GM21737 (cell line): ENCODE measurements around the gene UBASH3B.

ENCODE experiments used
- ATAC-seq: cut with Tn5 transposase; IDR thresholded peaks from one replicate; pipeline ENCODE4 v1.9.1; 2021; ENCODE audit warnings: mild to moderate bottlenecking, moderate library complexity; ENCODE audit not compliant: unreplicated experiment

The UBASH3B gene

GRCh38 chr11:122673701-122674100 is 18.2 kb downstream of the UBASH3B start:
- no peak for ATAC-seq

- ATAC-seq: no peak
These were observed 21.1 kb downstream of the UBASH3B start for GRCh38 chr11:122676638-122677037.

- no peak for ATAC-seq
These were observed 21.7 kb downstream of the UBASH3B start for GRCh38 chr11:122677256-122677655.

DNA sequence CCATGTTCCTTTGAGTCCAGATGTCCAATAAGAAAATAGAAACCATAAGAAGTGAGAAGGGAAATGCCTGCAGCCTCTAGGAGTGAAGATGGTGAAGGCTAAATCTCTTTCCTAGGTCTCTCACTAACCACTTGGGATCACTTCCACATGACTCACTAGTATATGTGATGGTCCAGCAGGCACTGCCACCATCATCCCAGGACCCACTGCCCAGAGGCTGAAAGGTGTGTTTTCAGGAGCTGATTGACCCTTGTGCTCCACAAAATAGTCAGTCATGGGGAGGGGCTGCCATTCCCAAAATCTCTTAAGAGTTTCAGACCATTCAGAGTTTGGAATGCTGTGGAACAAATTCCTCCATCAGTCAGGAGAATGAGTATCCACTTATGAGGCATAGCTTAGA is 22.9 kb downstream of the UBASH3B start:
- no peak for ATAC-seq

GRCh38 chr11:122679466-122679865 is 23.9 kb downstream of the UBASH3B start:
- ATAC-seq: no peak

DNA sequence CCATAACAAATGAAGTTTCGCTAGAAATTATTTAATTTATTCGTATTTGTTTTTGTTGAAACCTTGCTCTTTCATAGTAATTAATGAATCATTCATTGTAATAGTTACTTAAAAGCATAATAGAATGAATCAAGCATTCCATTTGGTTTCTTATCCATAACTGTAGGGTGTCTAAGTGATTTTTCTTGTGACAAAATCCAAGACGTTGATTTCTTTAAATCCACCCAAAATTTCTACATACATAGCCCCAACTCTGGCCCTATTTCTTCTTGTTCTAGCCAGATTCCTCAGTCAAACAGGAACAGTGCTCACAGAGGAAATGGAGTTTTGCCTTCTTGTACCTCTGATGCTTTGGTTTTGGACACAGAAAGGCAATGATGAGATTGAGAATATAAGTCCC is 25.5 kb downstream of the UBASH3B start:
- no peak for ATAC-seq

DNA sequence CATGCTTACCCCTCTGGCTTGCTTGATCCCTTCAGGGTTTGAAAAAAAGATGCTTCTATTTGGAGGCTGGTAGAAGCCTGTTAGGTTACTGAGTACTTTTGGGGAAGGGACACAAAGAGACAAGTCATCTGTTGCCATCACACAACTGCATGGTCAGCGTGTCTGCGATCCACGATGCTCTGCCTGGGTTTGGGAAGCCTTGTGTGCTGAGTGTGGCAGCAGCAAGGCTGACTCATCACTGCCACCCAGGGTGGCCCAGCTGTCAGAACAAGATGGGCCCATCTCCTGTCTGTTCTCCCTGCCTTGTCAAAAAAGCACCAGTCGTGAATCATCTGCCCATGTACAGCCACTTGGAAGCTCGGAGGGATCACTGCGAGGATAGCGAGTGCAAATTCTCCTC is 26.2 kb downstream of the UBASH3B start:
- no peak for ATAC-seq

GRCh38 chr11:122682464-122682863 is 26.9 kb downstream of the UBASH3B start:
- no peak for ATAC-seq

- no peak for ATAC-seq
These were observed 29.5 kb downstream of the UBASH3B start for GRCh38 chr11:122685041-122685440.

GRCh38 chr11:122686111-122686510 is 30.6 kb downstream of the UBASH3B start:
- ATAC-seq: no peak

- no peak for ATAC-seq
These were observed 34.9 kb downstream of the UBASH3B start for GRCh38 chr11:122690384-122690783.

DNA sequence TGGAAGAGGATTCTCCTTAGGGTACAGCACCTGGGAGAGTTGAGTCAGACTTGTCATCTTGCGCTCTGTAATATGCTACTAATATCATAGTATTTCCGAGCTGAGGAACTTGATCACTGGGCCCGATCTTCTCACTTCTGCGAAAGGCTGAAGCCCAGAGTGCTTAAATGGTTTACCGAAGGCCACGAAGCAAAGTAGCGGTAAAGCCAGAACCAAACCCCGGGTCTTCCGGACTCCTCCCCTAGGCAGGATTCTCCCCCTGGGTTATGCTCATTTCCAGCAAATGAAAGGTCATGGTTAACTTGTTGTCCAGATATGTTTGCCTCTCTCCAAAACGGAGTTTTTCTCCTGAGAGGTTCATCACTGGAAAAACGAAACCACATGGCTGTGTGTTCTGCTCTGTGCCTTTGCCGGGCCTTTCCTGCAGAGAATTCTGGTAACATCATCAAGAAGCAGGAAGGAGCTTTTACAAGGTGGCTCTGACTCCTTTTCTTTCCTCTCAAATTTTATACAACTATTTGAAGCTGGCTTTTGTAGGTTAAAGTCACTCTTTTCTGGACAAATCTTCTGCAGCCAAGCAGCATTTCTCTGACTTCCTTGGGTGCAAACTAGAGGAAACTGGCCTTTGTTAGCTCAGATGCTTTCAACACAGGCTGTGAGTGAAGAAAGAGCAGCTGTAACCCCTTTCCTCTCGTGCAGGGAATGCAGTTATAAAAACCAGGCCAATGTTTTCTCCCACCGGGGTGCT is 35.5 kb downstream of the UBASH3B start:
- ATAC-seq: no peak

GRCh38 chr11:122691549-122692150 is 36.1 kb downstream of the UBASH3B start:
- no peak for ATAC-seq

DNA sequence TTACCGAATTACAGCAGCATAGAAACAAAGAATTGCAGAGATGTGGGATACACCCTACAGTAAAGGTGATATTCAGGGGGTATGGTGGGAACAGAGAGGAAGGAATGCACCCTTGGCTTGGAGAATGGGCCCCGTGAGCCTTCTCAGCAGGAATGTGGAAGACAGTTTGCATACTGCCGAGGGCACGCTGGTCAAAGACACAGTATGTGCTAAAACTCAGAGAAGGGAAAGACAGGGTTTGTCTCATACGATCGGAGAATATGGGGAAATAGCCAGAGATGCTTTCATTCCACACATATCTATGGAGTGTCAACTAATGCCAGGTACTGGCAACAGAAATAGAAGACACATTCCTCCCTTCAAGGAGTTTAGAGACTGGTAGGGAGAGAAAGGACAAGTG is 36.9 kb downstream of the UBASH3B start:
- ATAC-seq: no peak

- no peak for ATAC-seq
These were observed 39.6 kb downstream of the UBASH3B start for GRCh38 chr11:122695076-122695615.

DNA sequence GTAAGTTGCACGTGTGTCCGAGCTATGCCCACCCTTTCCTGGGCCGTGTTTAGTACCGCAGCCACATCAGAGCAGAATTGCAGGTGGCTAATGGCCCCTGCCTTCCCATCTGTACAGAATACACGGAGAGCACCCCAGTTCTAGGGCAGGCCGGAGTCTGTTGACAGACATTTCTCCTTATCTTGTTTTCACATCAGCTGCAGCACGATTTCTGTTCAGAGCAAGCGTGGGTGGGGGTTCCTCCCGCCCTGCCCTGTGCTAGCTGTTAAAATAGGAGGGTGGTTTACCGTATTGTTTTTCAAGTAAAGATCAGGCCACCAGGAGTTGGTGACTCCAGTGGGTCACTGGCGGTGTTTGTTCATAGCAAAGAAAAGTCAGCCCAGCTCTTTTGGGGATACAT is 41.1 kb downstream of the UBASH3B start:
- ATAC-seq: no peak

GRCh38 chr11:122697636-122698167 is 42.2 kb downstream of the UBASH3B start:
- peak; percentile 79 for ATAC-seq

- ATAC-seq: no peak
These were observed 42.9 kb downstream of the UBASH3B start for GRCh38 chr11:122698392-122698791.

GRCh38 chr11:122700666-122701065 is 45.1 kb downstream of the UBASH3B start:
- no peak for ATAC-seq

DNA sequence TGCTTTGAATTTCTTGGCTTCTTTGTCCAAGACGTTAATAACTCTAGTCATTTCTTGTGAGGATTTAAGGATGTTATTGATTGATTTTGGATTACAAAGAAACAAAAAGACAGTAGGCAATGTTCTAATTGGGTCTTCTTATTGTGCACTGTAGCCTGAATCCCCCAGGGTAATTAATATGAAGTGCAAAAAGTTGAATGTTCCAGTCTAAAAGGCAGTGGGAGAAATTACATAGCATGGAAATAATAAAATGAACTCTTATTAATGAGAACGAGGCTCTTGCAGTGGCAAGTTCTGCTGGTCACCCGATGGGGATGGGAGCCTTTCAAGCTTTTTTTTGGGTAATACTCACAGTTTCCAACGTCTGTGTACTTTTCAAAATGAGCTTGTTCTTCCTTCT is 45.6 kb downstream of the UBASH3B start:
- no peak for ATAC-seq

DNA sequence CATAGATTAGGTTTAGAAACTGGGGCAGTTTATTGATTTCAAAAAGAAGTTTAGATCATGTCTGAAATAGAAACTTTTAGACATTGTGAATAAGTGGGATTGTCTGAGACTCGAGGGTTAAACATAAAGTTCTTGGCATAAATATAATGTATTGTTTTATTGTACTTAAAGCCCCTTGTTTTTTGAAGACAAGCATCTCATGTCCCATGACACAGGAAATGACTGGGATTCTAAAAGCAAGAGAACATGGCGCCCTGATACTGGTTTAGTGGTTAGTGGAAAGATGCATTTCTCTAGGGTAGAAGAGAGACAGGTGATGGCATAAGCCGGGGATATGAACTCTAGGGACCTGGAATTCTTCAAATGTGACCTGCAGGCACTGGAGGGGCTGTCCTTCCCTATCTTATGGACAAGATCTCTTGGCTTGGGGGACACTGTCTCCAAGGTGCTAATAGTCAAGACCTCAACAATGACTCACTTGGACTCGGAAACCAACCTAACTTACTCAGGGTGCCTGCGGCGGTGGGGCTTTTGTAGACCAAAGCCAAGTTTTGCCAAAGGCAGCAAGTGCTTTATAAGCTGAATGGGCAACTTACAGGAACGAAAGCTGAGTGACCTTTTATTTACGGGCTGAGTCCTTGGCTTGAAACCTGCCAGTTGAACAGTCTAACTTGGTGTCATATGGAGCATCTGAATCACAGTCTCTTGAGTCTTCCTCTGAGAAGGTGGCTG is 48.2 kb downstream of the UBASH3B start:
- ATAC-seq: no peak
